Measurements from ENCODE around the gene SCNN1A.

SCNN1A gene

DNA sequence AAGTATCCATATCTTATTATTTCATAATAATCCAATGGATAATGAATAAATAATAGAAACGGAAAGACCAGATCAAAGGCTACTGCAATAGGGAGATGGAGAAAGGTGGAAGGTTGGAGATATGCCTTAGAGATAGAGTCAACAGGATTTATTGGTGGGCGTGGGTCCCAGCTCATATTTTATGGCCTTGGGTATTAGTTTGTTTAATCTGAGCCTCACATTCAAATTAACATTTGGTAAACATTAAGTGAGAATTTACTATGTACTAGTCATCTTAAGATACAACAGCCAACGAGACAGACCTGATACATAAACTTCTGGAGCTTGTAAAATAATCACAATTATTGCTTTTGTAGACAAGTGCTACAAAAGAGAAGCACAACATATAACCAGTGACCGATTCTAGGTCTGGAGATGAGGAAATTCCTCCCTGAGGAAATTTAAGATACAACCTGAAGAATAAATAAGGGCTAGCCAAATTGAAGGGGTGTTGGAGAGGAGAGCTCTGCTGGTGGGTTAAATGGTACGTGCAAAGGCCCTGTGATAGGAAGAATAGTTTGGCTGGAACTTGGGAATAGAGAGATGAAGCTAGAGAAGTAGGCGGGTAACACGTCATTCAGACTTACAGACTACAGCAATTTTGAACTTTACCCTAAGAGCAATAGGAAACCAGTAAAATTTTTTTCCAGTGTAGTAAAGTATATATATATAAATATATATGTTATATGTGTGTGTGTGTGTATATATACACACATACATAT is 24.7 kb upstream of the SCNN1A start:
- no peak for ATAC-seq

DNA sequence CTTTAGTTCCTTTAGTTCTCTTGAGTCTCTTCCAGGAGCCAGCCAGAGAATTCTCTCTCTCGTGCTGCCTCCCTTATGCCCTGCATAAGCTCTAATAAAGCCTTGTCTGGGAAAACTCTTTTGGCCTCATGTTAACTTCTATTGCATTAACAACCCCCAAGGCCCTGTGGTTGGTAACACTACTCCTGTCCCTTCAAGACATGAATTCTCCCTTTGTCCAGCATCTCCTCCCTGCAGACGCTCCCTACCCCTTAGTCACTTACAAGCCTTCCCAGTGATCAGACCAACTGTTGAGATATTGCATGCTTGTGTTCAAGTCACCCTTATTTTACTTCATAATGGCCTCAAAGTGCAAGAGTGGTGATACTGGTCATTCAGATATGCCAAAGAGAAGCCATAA is 20.7 kb upstream of the SCNN1A start:
- ATAC-seq: no peak
- TF ChIP-seq OSR1 (CRISPR knock-in tag; IDR thresholded peaks at IDR 0.05): no peak
- TF ChIP-seq ZNF70 (CRISPR knock-in tag; IDR thresholded peaks at IDR 0.05): no peak
- no peak for TF ChIP-seq ZNF565 (CRISPR knock-in tag; conservative IDR thresholded peaks at IDR 0.05; ENCODE audit: low read depth)
- no peak for TF ChIP-seq BACH2 (CRISPR knock-in tag; IDR thresholded peaks at IDR 0.05; ENCODE audit: borderline replicate concordance)
- TF ChIP-seq, protein P1, sequence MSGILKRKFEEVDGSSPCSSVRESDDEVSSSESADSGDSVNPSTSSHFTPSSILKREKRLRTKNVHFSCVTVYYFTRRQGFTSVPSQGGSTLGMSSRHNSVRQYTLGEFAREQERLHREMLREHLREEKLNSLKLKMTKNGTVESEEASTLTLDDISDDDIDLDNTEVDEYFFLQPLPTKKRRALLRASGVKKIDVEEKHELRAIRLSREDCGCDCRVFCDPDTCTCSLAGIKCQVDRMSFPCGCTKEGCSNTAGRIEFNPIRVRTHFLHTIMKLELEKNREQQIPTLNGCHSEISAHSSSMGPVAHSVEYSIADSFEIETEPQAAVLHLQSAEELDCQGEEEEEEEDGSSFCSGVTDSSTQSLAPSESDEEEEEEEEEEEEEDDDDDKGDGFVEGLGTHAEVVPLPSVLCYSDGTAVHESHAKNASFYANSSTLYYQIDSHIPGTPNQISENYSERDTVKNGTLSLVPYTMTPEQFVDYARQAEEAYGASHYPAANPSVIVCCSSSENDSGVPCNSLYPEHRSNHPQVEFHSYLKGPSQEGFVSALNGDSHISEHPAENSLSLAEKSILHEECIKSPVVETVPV (CRISPR knock-in tag; IDR thresholded peaks at IDR 0.05): no peak
- TF ChIP-seq RARB (CRISPR knock-in tag; IDR thresholded peaks at IDR 0.05): no peak

More for the DNA sequence above, 24.7 kb upstream of the SCNN1A start:
- no peak for TF ChIP-seq BACH2 (CRISPR knock-in tag; IDR thresholded peaks at IDR 0.05; ENCODE audit: borderline replicate concordance)
- no peak for TF ChIP-seq ZFP30 (CRISPR knock-in tag; IDR thresholded peaks at IDR 0.05)
- no peak for TF ChIP-seq ZNF565 (CRISPR knock-in tag; conservative IDR thresholded peaks at IDR 0.05; ENCODE audit: low read depth)
- TF ChIP-seq CREB5 (CRISPR knock-in tag; IDR thresholded peaks at IDR 0.05; ENCODE audit: low read depth): no peak
- TF ChIP-seq ISL1 (CRISPR knock-in tag; IDR thresholded peaks at IDR 0.05): no peak
- no peak for TF ChIP-seq ZNF8 (CRISPR knock-in tag; IDR thresholded peaks at IDR 0.05)
- TF ChIP-seq POU6F1 (CRISPR knock-in tag; IDR thresholded peaks at IDR 0.05; ENCODE audit: borderline replicate concordance, low read depth): no peak
- TF ChIP-seq ARNTL (CRISPR knock-in tag; IDR thresholded peaks at IDR 0.05; ENCODE audit: borderline replicate concordance, low read depth): no peak
- TF ChIP-seq RARB (CRISPR knock-in tag; IDR thresholded peaks at IDR 0.05): no peak
- no peak for TF ChIP-seq OSR1 (CRISPR knock-in tag; IDR thresholded peaks at IDR 0.05)
- TF ChIP-seq ESRRG (CRISPR knock-in tag; IDR thresholded peaks at IDR 0.05): no peak
- no peak for TF ChIP-seq ZNF70 (CRISPR knock-in tag; IDR thresholded peaks at IDR 0.05)
- TF ChIP-seq, protein P1 (CRISPR knock-in tag; IDR thresholded peaks at IDR 0.05): no peak
- TF ChIP-seq, protein P2, sequence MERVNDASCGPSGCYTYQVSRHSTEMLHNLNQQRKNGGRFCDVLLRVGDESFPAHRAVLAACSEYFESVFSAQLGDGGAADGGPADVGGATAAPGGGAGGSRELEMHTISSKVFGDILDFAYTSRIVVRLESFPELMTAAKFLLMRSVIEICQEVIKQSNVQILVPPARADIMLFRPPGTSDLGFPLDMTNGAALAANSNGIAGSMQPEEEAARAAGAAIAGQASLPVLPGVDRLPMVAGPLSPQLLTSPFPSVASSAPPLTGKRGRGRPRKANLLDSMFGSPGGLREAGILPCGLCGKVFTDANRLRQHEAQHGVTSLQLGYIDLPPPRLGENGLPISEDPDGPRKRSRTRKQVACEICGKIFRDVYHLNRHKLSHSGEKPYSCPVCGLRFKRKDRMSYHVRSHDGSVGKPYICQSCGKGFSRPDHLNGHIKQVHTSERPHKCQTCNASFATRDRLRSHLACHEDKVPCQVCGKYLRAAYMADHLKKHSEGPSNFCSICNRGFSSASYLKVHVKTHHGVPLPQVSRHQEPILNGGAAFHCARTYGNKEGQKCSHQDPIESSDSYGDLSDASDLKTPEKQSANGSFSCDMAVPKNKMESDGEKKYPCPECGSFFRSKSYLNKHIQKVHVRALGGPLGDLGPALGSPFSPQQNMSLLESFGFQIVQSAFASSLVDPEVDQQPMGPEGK (CRISPR knock-in tag; IDR thresholded peaks at IDR 0.05; ENCODE audit: borderline replicate concordance): no peak
- no peak for TF ChIP-seq ZC3H10 (CRISPR knock-in tag; IDR thresholded peaks at IDR 0.05)
- TF ChIP-seq TCF4 (CRISPR knock-in tag; IDR thresholded peaks at IDR 0.05; ENCODE audit: borderline replicate concordance): no peak
- TF ChIP-seq GLIS3 (CRISPR knock-in tag; IDR thresholded peaks at IDR 0.05): no peak

GRCh38 chr12:6394398-6394797 is 19.0 kb upstream of the SCNN1A start:
- TF ChIP-seq, protein P2 (CRISPR knock-in tag; IDR thresholded peaks at IDR 0.05; ENCODE audit: borderline replicate concordance): no peak
- TF ChIP-seq ZNF8 (CRISPR knock-in tag; IDR thresholded peaks at IDR 0.05): no peak
- TF ChIP-seq PPARA (CRISPR knock-in tag; IDR thresholded peaks at IDR 0.05; ENCODE audit: borderline replicate concordance): no peak
- no peak for TF ChIP-seq ZNF565 (CRISPR knock-in tag; conservative IDR thresholded peaks at IDR 0.05; ENCODE audit: low read depth)
- TF ChIP-seq SNAI2 (CRISPR knock-in tag; IDR thresholded peaks at IDR 0.05): no peak
- TF ChIP-seq BACH2 (CRISPR knock-in tag; IDR thresholded peaks at IDR 0.05; ENCODE audit: borderline replicate concordance): no peak
- no peak for TF ChIP-seq ZC3H10 (CRISPR knock-in tag; IDR thresholded peaks at IDR 0.05)
- no peak for TF ChIP-seq GLIS3 (CRISPR knock-in tag; IDR thresholded peaks at IDR 0.05)
- no peak for TF ChIP-seq RARB (CRISPR knock-in tag; IDR thresholded peaks at IDR 0.05)
- TF ChIP-seq TOX (CRISPR knock-in tag; IDR thresholded peaks at IDR 0.05; ENCODE audit: borderline replicate concordance): no peak
- TF ChIP-seq POU6F1 (CRISPR knock-in tag; IDR thresholded peaks at IDR 0.05; ENCODE audit: borderline replicate concordance, low read depth): no peak
- ATAC-seq: no peak
